HG03060 (cell line): ENCODE measurements around the gene ENTPD1.
"Not testable (repeated sequence)": the region's sequence is repeated elsewhere in the genome, so short reads cannot be mapped to it uniquely, and the experiment has no call there.

ENCODE experiments used
- ATAC-seq: cut with Tn5 transposase; IDR thresholded peaks from one replicate; pipeline ENCODE4 v1.9.1; 2021; ENCODE audit warnings: low read depth, moderate number of reproducible peaks; ENCODE audit not compliant: unreplicated experiment

The ENTPD1 gene

GRCh38 chr10:95758351-95759025, 2.5 kb downstream of the ENTPD1 start:
- ATAC-seq, result peak; percentile 32

- ATAC-seq, result no peak
Measured at GRCh38 chr10:95759233-95759826, 3.4 kb downstream of the ENTPD1 start.

- no peak for ATAC-seq
Measured at GRCh38 chr10:95761939-95762492, 6.1 kb downstream of the ENTPD1 start.

GRCh38 chr10:95767884-95768556, 12.1 kb downstream of the ENTPD1 start:
- ATAC-seq, result peak; percentile 92

GRCh38 chr10:95770084-95770720, 14.2 kb downstream of the ENTPD1 start:
- ATAC-seq, result no peak

GRCh38 chr10:95773454-95773853, 17.5 kb downstream of the ENTPD1 start:
- not testable (repeated sequence) for ATAC-seq

- ATAC-seq, result not testable (repeated sequence)
Measured at GRCh38 chr10:95777638-95778037, 21.7 kb downstream of the ENTPD1 start.

GRCh38 chr10:95782318-95782717, 26.4 kb downstream of the ENTPD1 start:
- no peak for ATAC-seq

GRCh38 chr10:95783741-95784140, 27.8 kb downstream of the ENTPD1 start:
- peak; percentile 47 for ATAC-seq

- peak; percentile 9 for ATAC-seq
Measured at GRCh38 chr10:95784279-95784913, 28.4 kb downstream of the ENTPD1 start.

- no peak for ATAC-seq
Measured at GRCh38 chr10:95785317-95785716, 29.4 kb downstream of the ENTPD1 start.

GRCh38 chr10:95785942-95786669, 30.1 kb downstream of the ENTPD1 start:
- ATAC-seq, result no peak

- ATAC-seq, result no peak
Measured at GRCh38 chr10:95787447-95787846, 31.5 kb downstream of the ENTPD1 start.

- ATAC-seq, result no peak
Measured at GRCh38 chr10:95788830-95789229, 32.9 kb downstream of the ENTPD1 start.

GRCh38 chr10:95789902-95790301, 33.9 kb downstream of the ENTPD1 start:
- ATAC-seq, result no peak

- ATAC-seq, result peak; percentile 31
Measured at GRCh38 chr10:95790982-95791381, 35.0 kb downstream of the ENTPD1 start.

GRCh38 chr10:95791425-95791979, 35.5 kb downstream of the ENTPD1 start:
- ATAC-seq, result no peak

- no peak for ATAC-seq
Measured at GRCh38 chr10:95792211-95792780, 36.3 kb downstream of the ENTPD1 start.

GRCh38 chr10:95792874-95793285, 36.9 kb downstream of the ENTPD1 start:
- ATAC-seq, result no peak
